SU-DHL-6 (cell line): ENCODE measurements around the gene TMCC3.

Experiments
- H2AFZ ChIP-seq: fragments of 200-600 bp; sonication (generic); 2 replicates; pipeline ENCODE4 v1.6.1; 2014; ENCODE audit warnings: low read depth, mild to moderate bottlenecking, moderate library complexity, mixed read lengths, antibody characterized with exemption, low read length; ENCODE audit not compliant: severe bottlenecking
- H3F3A ChIP-seq: fragments of 200-600 bp; shearing (Covaris generic); 2 replicates; pipeline ENCODE4 v1.6.0; 2016; ENCODE audit warnings: antibody characterized with exemption, mild to moderate bottlenecking; ENCODE audit not compliant: insufficient read depth
- H3K27ac ChIP-seq: fragments of 200-600 bp; sonication (generic); 2 replicates; pipeline ENCODE4 v1.5.1; 2016; ENCODE audit warnings: low read depth, mild to moderate bottlenecking, low read length, moderate library complexity, mixed read lengths
- H3K27me3 ChIP-seq: fragments of 200-600 bp; sonication (generic), shearing (Covaris generic); 2 replicates; pipeline ENCODE4 v1.6.0; 2014; ENCODE audit warnings: mild to moderate bottlenecking, low read length
- H3K36me3 ChIP-seq: fragments of 200-600 bp; sonication (generic); 2 replicates; pipeline ENCODE4 v1.6.1; 2014; ENCODE audit warnings: mild to moderate bottlenecking, low read length, mixed read lengths
- H3K4me2 ChIP-seq: fragments of 300-600, 200-600 bp; shearing (Covaris generic), sonication (generic); 2 replicates; pipeline ENCODE4 v1.6.0; 2014; ENCODE audit warnings: low read length, low read depth, mild to moderate bottlenecking; ENCODE audit not compliant: poor library complexity, severe bottlenecking
- H3K4me3 ChIP-seq: fragments of 200-600 bp; sonication (generic); 2 replicates; pipeline ENCODE4 v1.5.1; 2014; ENCODE audit warnings: antibody characterized with exemption, low read length, mild to moderate bottlenecking, mixed read lengths; ENCODE audit not compliant: insufficient read depth, poor library complexity, severe bottlenecking
- H3K79me2 ChIP-seq: fragments of 200-600 bp; sonication (generic); 2 replicates; pipeline ENCODE4 v1.6.1; 2014; ENCODE audit warnings: mild to moderate bottlenecking, low read length, moderate library complexity; ENCODE audit not compliant: insufficient read depth
- H3K9ac ChIP-seq: fragments of 200-600 bp; sonication (generic); 2 replicates; pipeline ENCODE4 v1.7.0; 2014; ENCODE audit warnings: mild to moderate bottlenecking, low read length
- H3K9me2 ChIP-seq: fragments of 200-600 bp; sonication (generic); replicated peaks from 2 replicates; pipeline ENCODE4 v1.6.1; 2014; ENCODE audit warnings: low read length; ENCODE audit not compliant: insufficient read depth
- H3K9me3 ChIP-seq: fragments of 200-600 bp; sonication (generic); 2 replicates; pipeline ENCODE4 v1.6.1; 2014; ENCODE audit warnings: low read length, mixed read lengths; ENCODE audit not compliant: insufficient read depth
- H4K20me1 ChIP-seq: fragments of 200-600 bp; sonication (generic); 2 replicates; pipeline ENCODE4 v1.6.1; 2014; ENCODE audit warnings: low read depth, mild to moderate bottlenecking, antibody characterized with exemption, low read length, moderate library complexity, mixed read lengths
- EZH2phosphoT487 ChIP-seq: fragments of 200-600 bp; sonication (generic), shearing (Covaris generic); conservative IDR thresholded peaks from 2 replicates; pipeline ENCODE4 v1.6.1; 2018; ENCODE audit warnings: mild to moderate bottlenecking, antibody characterized with exemption, low read length, moderate library complexity, mixed read lengths
- TF ChIP-seq, protein P1 (sequence below): fragments of 200-600 bp; sonication (generic); IDR thresholded peaks from one replicate; pipeline ENCODE4 v1.5.1; 2017; ENCODE audit warnings: antibody characterized with exemption, mild to moderate bottlenecking, low read length, moderate library complexity; ENCODE audit not compliant: insufficient read depth, poor library complexity, severe bottlenecking

The TMCC3 gene

DNA sequence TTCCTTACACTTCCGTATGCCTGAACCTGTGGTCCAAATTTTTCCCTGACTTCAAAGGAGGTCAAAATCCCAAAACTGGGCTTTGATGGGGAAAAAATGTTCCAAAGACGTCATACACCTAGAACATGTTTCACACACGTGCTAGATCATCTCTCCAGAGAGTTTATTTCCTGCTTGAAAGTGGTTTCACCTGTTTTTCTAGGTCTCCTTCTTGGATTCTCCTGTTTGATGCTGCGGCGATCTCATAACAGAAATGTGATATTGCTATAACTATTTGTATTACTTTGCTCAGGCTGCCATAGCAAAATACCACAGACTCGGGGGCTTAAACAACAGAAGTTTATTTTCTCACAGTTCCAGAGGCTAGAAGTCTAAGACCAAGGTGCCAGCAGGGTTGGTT, 19.7 kb upstream of the TMCC3 start:
- no peak overlapping the region for H3K4me2 ChIP-seq
- no peak overlapping the region for H2AFZ ChIP-seq
- TF ChIP-seq, protein P1, sequence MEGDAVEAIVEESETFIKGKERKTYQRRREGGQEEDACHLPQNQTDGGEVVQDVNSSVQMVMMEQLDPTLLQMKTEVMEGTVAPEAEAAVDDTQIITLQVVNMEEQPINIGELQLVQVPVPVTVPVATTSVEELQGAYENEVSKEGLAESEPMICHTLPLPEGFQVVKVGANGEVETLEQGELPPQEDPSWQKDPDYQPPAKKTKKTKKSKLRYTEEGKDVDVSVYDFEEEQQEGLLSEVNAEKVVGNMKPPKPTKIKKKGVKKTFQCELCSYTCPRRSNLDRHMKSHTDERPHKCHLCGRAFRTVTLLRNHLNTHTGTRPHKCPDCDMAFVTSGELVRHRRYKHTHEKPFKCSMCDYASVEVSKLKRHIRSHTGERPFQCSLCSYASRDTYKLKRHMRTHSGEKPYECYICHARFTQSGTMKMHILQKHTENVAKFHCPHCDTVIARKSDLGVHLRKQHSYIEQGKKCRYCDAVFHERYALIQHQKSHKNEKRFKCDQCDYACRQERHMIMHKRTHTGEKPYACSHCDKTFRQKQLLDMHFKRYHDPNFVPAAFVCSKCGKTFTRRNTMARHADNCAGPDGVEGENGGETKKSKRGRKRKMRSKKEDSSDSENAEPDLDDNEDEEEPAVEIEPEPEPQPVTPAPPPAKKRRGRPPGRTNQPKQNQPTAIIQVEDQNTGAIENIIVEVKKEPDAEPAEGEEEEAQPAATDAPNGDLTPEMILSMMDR: no peak
- no peak for TF ChIP-seq EZH2phosphoT487
- H4K20me1 ChIP-seq: no peaks in the 10 kb centered on the region; the same call in 1 of the 2 replicates
- H3K27ac ChIP-seq: no peak overlapping the region
- H3K4me3 ChIP-seq: no peak overlapping the region
- no peaks in the 10 kb centered on the region for H3F3A ChIP-seq
- H3K9me3 ChIP-seq: no peaks in the 10 kb centered on the region
- H3K27me3 ChIP-seq: no peaks in the 10 kb centered on the region
- H3K9me2 ChIP-seq: no peaks in the 10 kb centered on the region
- no peak overlapping the region for H3K9ac ChIP-seq
- H3K36me3 ChIP-seq: no peaks in the 10 kb centered on the region
- no peaks in the 10 kb centered on the region for H3K79me2 ChIP-seq

DNA sequence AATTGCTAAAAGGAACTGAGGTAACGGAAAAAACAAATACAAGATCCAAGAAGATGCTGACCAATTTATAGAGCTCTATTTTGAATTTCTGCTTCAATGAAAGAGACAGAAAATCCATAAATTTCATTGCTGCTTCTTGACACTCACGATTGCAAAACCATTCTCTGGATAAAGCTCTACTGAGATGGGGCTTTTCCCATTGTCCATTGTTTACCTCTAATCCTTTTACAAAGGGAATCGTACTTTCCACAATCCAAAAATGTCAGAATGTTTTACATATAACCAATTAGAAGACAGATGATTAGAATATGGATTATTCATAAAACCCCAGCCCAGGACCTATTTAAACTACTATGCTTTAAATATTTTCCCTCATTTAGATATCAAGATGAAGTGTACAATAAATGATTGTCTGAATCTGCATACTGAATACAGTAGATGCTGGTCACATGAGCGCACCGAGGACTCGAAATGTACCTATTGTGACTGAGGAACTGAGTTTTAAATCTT, 16.7 kb upstream of the TMCC3 start:
- H3K9ac ChIP-seq: no peak overlapping the region
- no peaks in the 10 kb centered on the region for H3K36me3 ChIP-seq
- H3K4me3 ChIP-seq: no peak overlapping the region
- no peak overlapping the region for H2AFZ ChIP-seq
- H3K27me3 ChIP-seq: no peaks in the 10 kb centered on the region
- TF ChIP-seq, protein P1: no peak
- no peak for TF ChIP-seq EZH2phosphoT487
- H3K9me2 ChIP-seq: no peaks in the 10 kb centered on the region
- H3K9me3 ChIP-seq: no peaks in the 10 kb centered on the region
- H3K4me2 ChIP-seq: no peak overlapping the region
- no peak overlapping the region for H3K27ac ChIP-seq
- H4K20me1 ChIP-seq: no peaks in the 10 kb centered on the region; the same call in 1 of the 2 replicates
- H3F3A ChIP-seq: no peaks in the 10 kb centered on the region
- H3K79me2 ChIP-seq: no peaks in the 10 kb centered on the region

DNA sequence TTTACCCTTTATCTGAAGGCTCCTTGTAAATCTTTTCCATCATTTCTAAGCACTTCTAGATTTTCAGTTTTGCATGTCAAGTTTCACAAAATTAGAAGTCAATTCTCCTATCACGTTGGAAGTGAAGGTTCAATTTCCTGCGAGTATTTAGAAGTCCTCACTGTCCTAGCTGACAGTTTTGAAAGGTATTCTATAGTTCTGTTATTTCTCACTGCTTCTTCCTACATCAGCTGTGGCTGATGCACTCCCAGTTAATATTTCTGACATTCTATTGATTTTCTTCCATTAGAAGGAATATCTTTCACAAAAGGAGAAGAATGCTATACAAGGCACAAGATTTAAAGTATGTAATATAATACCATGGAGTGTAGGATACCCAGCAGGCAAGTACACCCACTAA, 15.8 kb upstream of the TMCC3 start:
- Histone ChIP-seq H3F3A (no peaks in the 10 kb centered on the region), H4K20me1 (no peaks in the 10 kb centered on the region; the same call in 1 of the 2 replicates), H3K27ac (no peak overlapping the region), H2AFZ (no peak overlapping the region), H3K9me2 (no peaks in the 10 kb centered on the region), H3K9me3 (no peaks in the 10 kb centered on the region), H3K4me3 (no peak overlapping the region), H3K9ac (no peak overlapping the region), H3K79me2 (no peaks in the 10 kb centered on the region), H3K4me2 (no peak overlapping the region), H3K36me3 (no peaks in the 10 kb centered on the region), H3K27me3 (no peaks in the 10 kb centered on the region)
- TF ChIP-seq EZH2phosphoT487: no peak
- TF ChIP-seq, protein P1: no peak

DNA sequence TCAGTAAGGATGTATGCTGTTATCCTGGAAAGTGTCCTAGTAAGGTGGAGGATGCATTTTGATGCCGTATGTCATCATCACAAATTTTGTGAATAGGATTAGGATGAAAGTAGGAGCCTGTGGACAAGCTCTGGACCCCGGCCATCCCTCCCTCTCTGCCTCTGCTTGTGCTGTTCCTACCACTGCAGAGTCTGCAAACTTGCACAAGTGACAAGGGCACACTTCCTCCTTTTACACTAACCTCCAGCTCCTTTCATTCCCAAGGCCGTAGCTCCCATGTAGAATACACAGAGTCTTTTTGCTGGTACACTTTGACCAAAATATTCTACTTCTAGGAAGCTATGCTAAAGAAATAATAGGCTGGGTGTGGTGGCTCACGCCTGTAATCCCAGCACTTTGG, 13.3 kb upstream of the TMCC3 start:
- H3K9ac ChIP-seq: no peak overlapping the region

More for the DNA sequence above, 13.3 kb upstream of the TMCC3 start:
- no peaks in the 10 kb centered on the region for H3K79me2 ChIP-seq
- no peak overlapping the region for H2AFZ ChIP-seq
- no peak overlapping the region for H3K4me2 ChIP-seq
- no peaks in the 10 kb centered on the region for H3K36me3 ChIP-seq
- H3K9me3 ChIP-seq: no peaks in the 10 kb centered on the region
- no peaks in the 10 kb centered on the region for H3F3A ChIP-seq
- no peaks in the 10 kb centered on the region; the same call in 1 of the 2 replicates for H4K20me1 ChIP-seq
- TF ChIP-seq, protein P1: no peak
- TF ChIP-seq EZH2phosphoT487: no peak
- H3K4me3 ChIP-seq: no peak overlapping the region
- no peaks in the 10 kb centered on the region for H3K9me2 ChIP-seq
- no peak overlapping the region for H3K27ac ChIP-seq
- no peaks in the 10 kb centered on the region for H3K27me3 ChIP-seq
